CD14-positive monocyte (primary cell): ENCODE measurements around the gene WDR7. TPM values are rescaled to one million over a fixed set of nuclear protein-coding genes. Genes with fewer than 3 reads are reported as not detected.

Source experiments
- DNase-seq, 3 donors: peaks; one replicate each; pipeline ENCODE4 v3.0.0-alpha.2; 2011 to 2022
- H2AFZ ChIP-seq: 2 replicates; pipeline ENCODE4 v1.6.0; 2012; ENCODE audit warnings: mild to moderate bottlenecking, low read depth, low read length, inconsistent platforms; ENCODE audit not compliant: insufficient read depth, poor library complexity, severe bottlenecking
- H3K27ac ChIP-seq, 2 donors: 1 replicate in 1 of 2; 2 replicates in 1 of 2; pipeline ENCODE4 v1.5.1; 2012 to 2013; ENCODE audit warnings: low read length in 2 of 2, control low read depth in 1 of 2, inconsistent platforms in 1 of 2, low read depth in 1 of 2, mild to moderate bottlenecking in 1 of 2
- H3K27me3 ChIP-seq, 2 donors: one replicate each; pipeline versions ENCODE4 v1.6.0 to v1.6.1; 2011 to 2013; ENCODE audit warnings: low read length in 2 of 2; ENCODE audit not compliant: control insufficient read depth in 2 of 2, insufficient read depth in 2 of 2
- H3K36me3 ChIP-seq, 2 donors: replicated peaks in 1 of 2; 1 replicate in 1 of 2; 2 replicates in 1 of 2; pipeline versions ENCODE4 v1.5.1 to v1.6.1; 2012 to 2013; ENCODE audit warnings: low read length in 2 of 2, control low read depth in 1 of 2, inconsistent platforms in 1 of 2, mild to moderate bottlenecking in 1 of 2; ENCODE audit not compliant: insufficient read depth in 2 of 2, control insufficient read depth in 1 of 2
- H3K4me1 ChIP-seq, 2 donors: 1 replicate in 1 of 2; 2 replicates in 1 of 2; pipeline versions ENCODE4 v1.5.1 to v1.6.1; 2012 to 2013; ENCODE audit warnings: low read length in 2 of 2, control low read depth in 1 of 2, inconsistent platforms in 1 of 2, mild to moderate bottlenecking in 1 of 2, moderate library complexity in 1 of 2; ENCODE audit not compliant: insufficient read depth in 2 of 2, control insufficient read depth in 1 of 2
- H3K4me2 ChIP-seq: replicated peaks from 2 replicates; pipeline ENCODE3; 2012; ENCODE audit warnings: low read length, moderate library complexity, mild to moderate bottlenecking; ENCODE audit not compliant: poor library complexity, severe bottlenecking; ENCODE audit errors: extremely low read depth
- H3K4me3 ChIP-seq, 3 experiments: fragments of 200-600 bp in 1 of 3; sonication (generic) in 1 of 3; replicated peaks in 1 of 3; 1 replicate in 2 of 3; 2 replicates in 1 of 3; pipeline ENCODE4 v1.5.1; 2011 to 2013; ENCODE audit warnings: low read length in 3 of 3, mild to moderate bottlenecking in 3 of 3, control low read depth in 2 of 3, low read depth in 2 of 3, inconsistent platforms in 1 of 3, moderate library complexity in 1 of 3
- H3K79me2 ChIP-seq: 2 replicates; pipeline ENCODE4 v1.6.0; 2012; ENCODE audit warnings: mild to moderate bottlenecking, control low read depth, inconsistent platforms, low read length, moderate library complexity; ENCODE audit not compliant: insufficient read depth
- H3K9ac ChIP-seq: 2 replicates; pipeline ENCODE4 v1.6.0; 2017; ENCODE audit warnings: low read length, mild to moderate bottlenecking; ENCODE audit not compliant: insufficient read depth, poor library complexity, severe bottlenecking
- H3K9me3 ChIP-seq, 2 donors: replicated peaks in 1 of 2; 1 replicate in 1 of 2; 2 replicates in 1 of 2; pipeline versions ENCODE4 v1.5.1 to v1.6.1; 2012 to 2013; ENCODE audit warnings: low read length in 2 of 2, control low read depth in 1 of 2; ENCODE audit not compliant: control insufficient read depth in 1 of 2, insufficient read depth in 1 of 2
- H4K20me1 ChIP-seq: 2 replicates; pipeline ENCODE4 v1.6.0; 2012; ENCODE audit warnings: mild to moderate bottlenecking, low read length, control low read depth, moderate library complexity; ENCODE audit not compliant: insufficient read depth
- H3K27ac Mint-ChIP-seq, 7 donors: one replicate each; pipeline ENCODE4 v1.8.0; 2020; ENCODE audit warnings: mild to moderate bottlenecking in 7 of 7, mixed read lengths in 7 of 7, moderate library complexity in 6 of 7, inconsistent platforms in 2 of 7
- H3K27me3 Mint-ChIP-seq, 3 donors: one replicate each; pipeline ENCODE4 v1.8.0; 2021 to 2022; ENCODE audit warnings: low read depth in 3 of 3, mild to moderate bottlenecking in 3 of 3, mixed read lengths in 3 of 3, moderate library complexity in 3 of 3, inconsistent platforms in 1 of 3
- H3K36me3 Mint-ChIP-seq, 2 donors: one replicate each; pipeline ENCODE4 v1.8.0; 2020; ENCODE audit warnings: mixed read lengths in 2 of 2, inconsistent platforms in 1 of 2, mild to moderate bottlenecking in 1 of 2
- H3K4me1 Mint-ChIP-seq: one replicate; pipeline ENCODE4 v1.8.0; 2020; ENCODE audit warnings: mild to moderate bottlenecking, mixed read lengths
- H3K4me3 Mint-ChIP-seq, 2 donors: one replicate each; pipeline ENCODE4 v1.8.0; 2020; ENCODE audit warnings: mild to moderate bottlenecking in 2 of 2, mixed read lengths in 2 of 2, moderate library complexity in 1 of 2
- H3K9me3 Mint-ChIP-seq, 7 donors: one replicate each; pipeline ENCODE4 v1.8.0; 2020 to 2022; ENCODE audit warnings: mixed read lengths in 7 of 7, mild to moderate bottlenecking in 6 of 7, moderate library complexity in 6 of 7, inconsistent platforms in 2 of 7
- WGBS: methylation state at CpG from one replicate; pipeline ENCODE4 v1.1.5; 2013; ENCODE audit warnings: missing lambda C conversion rate; ENCODE audit not compliant: insufficient coverage; 5-methylcytosine and 5-hydroxymethylcytosine counted together
- intact Hi-C, 2 donors: fragments of 100-400 bp; cut with micrococcal nuclease; formaldehyde crosslinking; loops; one replicate each; pipeline versions ENCODE4 v1.15.0 to v1.15.1; 2023
- polyA plus RNA-seq, 3 donors: library from polyadenylated mRNA; depleted of rRNA in 1 of 3; unstranded in 2 of 3; stranded (reverse) in 1 of 3; fragments of 300-500 nt in 2 of 3; fragments of >200 nt in 1 of 3; fragmentation: Illumina TruSeq in 2 of 3; gene quantifications; 1 replicate in 2 of 3; 2 replicates in 1 of 3; pipeline ENCODE4 v1.2.3, GENCODE V29; 2012 to 2021
- TF ChIP-seq, protein P1 (sequence below): fragments of 200-600 bp; IDR thresholded peaks from one replicate; pipeline ENCODE4 v1.8.0; 2022; ENCODE audit warnings: antibody characterized with exemption, mild to moderate bottlenecking

WDR7 gene
- polyA plus RNA-seq, 3 donors = 9.1 to 23.6 (median 9.5) TPM

DNA sequence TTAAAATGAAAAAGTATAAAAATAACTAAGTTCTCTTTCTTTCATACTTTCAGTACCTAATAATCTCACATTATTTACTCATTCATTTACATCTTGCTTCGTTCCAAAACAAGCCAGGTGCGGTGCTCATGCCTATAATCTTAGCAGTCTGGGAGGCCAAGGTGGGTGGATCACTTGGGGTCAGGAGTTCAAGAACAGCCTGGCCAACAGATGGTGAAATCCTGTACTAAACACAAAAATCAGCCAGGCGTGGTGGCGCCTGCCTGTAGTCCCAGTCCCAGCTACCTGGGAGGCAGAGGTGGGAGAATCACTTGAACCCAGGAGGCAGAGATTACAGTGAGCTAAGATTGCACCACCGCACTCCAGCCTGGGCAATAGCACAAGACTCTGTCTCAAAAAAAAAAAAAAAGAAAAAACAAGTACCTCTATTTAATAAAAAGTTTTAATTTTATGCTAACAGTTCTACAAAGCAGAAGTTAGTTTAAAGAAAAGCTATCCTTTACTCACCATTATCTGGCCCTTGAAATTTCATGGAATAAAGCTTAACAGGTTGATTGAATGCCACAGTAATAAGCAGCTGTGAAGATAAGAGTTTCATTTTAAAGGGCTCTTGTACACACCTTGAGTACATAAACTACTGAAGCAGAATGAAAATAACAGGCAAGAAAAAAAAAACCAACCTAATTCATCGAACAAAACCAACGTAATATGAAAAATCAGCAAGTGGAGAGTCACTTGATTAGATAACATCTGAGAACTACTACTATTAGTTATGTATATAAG lies 35.2 kb upstream of the WDR7 start:
- TF ChIP-seq, protein P1, sequence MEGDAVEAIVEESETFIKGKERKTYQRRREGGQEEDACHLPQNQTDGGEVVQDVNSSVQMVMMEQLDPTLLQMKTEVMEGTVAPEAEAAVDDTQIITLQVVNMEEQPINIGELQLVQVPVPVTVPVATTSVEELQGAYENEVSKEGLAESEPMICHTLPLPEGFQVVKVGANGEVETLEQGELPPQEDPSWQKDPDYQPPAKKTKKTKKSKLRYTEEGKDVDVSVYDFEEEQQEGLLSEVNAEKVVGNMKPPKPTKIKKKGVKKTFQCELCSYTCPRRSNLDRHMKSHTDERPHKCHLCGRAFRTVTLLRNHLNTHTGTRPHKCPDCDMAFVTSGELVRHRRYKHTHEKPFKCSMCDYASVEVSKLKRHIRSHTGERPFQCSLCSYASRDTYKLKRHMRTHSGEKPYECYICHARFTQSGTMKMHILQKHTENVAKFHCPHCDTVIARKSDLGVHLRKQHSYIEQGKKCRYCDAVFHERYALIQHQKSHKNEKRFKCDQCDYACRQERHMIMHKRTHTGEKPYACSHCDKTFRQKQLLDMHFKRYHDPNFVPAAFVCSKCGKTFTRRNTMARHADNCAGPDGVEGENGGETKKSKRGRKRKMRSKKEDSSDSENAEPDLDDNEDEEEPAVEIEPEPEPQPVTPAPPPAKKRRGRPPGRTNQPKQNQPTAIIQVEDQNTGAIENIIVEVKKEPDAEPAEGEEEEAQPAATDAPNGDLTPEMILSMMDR = no peak
- Mint-ChIP-seq H3K9me3 (peaks cover 0 to 1% (median 0%) of the 10 kb centered on the region in 7 donors), H3K4me3 (no peak overlapping the region), H3K36me3 (peaks cover 64 to 92% of the 10 kb centered on the region in 2 donors), H3K4me1 (no peaks in the 10 kb centered on the region), H3K27ac (peak overlapping the region in 1 of 7 donors; percentile 38), H3K27me3 (peaks cover 0 to 1% (median 0%) of the 10 kb centered on the region in 3 donors)
- H3K4me3 ChIP-seq = no peak overlapping the region
- H4K20me1 ChIP-seq = peaks cover 7% of the 10 kb centered on the region
- no peak overlapping the region for H3K9ac ChIP-seq
- WGBS = 75% methylated on average over 2 of the region's 7 CpGs
- no peaks in the 10 kb centered on the region for H3K9me3 ChIP-seq
- no peak overlapping the region for H2AFZ ChIP-seq
- H3K79me2 ChIP-seq = no peaks in the 10 kb centered on the region
- no peak overlapping the region for H3K4me2 ChIP-seq
- intact Hi-C loops = no loop called here
- H3K27me3 ChIP-seq = no peaks in the 10 kb centered on the region
- H3K4me1 ChIP-seq = no peaks in the 10 kb centered on the region
- no peak overlapping the region for H3K27ac ChIP-seq
- no peak for DNase-seq
- H3K36me3 ChIP-seq = peaks cover 75 to 84% of the 10 kb centered on the region in 2 donors

DNA sequence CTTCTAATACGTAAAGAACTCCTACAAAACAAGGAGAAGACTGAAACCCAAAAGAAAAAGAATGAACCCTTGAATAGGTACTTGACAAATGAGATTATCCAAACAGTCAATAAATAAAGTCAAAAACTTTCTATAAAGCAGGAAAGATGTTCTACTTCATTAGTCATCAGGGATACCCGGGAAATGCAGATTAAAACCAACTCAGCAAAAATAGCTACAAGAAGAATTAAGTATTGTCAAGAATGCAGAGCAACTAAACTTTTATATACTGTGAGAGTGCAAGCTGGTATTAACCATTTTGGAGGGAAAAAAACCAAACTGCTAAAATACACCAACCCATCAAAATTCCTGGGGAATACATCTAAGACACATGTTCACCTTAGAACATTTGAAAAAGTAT lies 23.2 kb upstream of the WDR7 start:
- intact Hi-C loops = no loop called here
- H3K36me3 Mint-ChIP-seq = peaks cover 38 to 60% of the 10 kb centered on the region in 2 donors
- TF ChIP-seq, protein P1 = no peak
- H3K9me3 ChIP-seq = no peaks in the 10 kb centered on the region
- no peak for DNase-seq
- no peak overlapping the region for H3K4me2 ChIP-seq
- H3K27ac ChIP-seq = no peak overlapping the region
- no peak overlapping the region for H3K9ac ChIP-seq
- H3K4me3 Mint-ChIP-seq = no peak overlapping the region
- peaks cover 0 to 4% of the 10 kb centered on the region in 2 donors for H3K4me1 ChIP-seq
- no peaks in the 10 kb centered on the region for H3K27me3 ChIP-seq
- peak overlapping the region in 1 of 7 donors; percentile 15 for H3K27ac Mint-ChIP-seq
- peaks cover 79% of the 10 kb centered on the region for H4K20me1 ChIP-seq
- H3K9me3 Mint-ChIP-seq = peaks cover 0 to 2% (median 0%) of the 10 kb centered on the region in 7 donors
- H3K36me3 ChIP-seq = peaks cover 23 to 53% of the 10 kb centered on the region in 2 donors
- H3K4me1 Mint-ChIP-seq = peaks cover 21% of the 10 kb centered on the region
- H3K4me3 ChIP-seq = no peak overlapping the region
- peaks cover 77% of the 10 kb centered on the region for H3K79me2 ChIP-seq
- WGBS = no CpG with 5 or more reads among the region's 2 CpGs
- H3K27me3 Mint-ChIP-seq = no peaks in the 10 kb centered on the region
- H2AFZ ChIP-seq = no peak overlapping the region
